Astrocyte (in vitro differentiated cells and primary cell): Measurements from ENCODE around the gene NR5A1. TPM values are rescaled to one million over a fixed set of nuclear protein-coding genes. Genes with fewer than 3 reads are reported as not detected.

Experiments used
- DNase-seq: peaks from one replicate; pipeline ENCODE4 v3.0.0-alpha.2; 2010; ENCODE audit warnings: low read depth
- FAIRE-seq: peaks from 2 replicates; lab custom pipeline; 2011; peaks lifted over from hg19 to GRCh38; lab: Jason Lieb, UNC
- H2AFZ ChIP-seq: 2 replicates; pipeline ENCODE4 v1.6.0; 2012; ENCODE audit warnings: low read depth, low read length, inconsistent platforms
- H3K27ac ChIP-seq: 2 replicates; pipeline ENCODE4 v1.5.1; 2011; ENCODE audit warnings: low read depth, low read length, inconsistent platforms
- H3K27me3 ChIP-seq: 2 replicates; pipeline ENCODE4 v1.6.0; 2011; ENCODE audit warnings: low read length, inconsistent platforms; ENCODE audit not compliant: insufficient read depth
- H3K36me3 ChIP-seq: 2 replicates; pipeline ENCODE4 v1.5.1; 2011; ENCODE audit warnings: low read length, inconsistent platforms; ENCODE audit not compliant: insufficient read depth
- H3K4me1 ChIP-seq: 2 replicates; pipeline ENCODE4 v1.5.1; 2011; ENCODE audit warnings: low read length, inconsistent platforms; ENCODE audit not compliant: insufficient read depth
- H3K4me2 ChIP-seq: 2 replicates; pipeline ENCODE4 v1.6.0; 2012; ENCODE audit warnings: low read length, inconsistent platforms
- H3K4me3 ChIP-seq: 2 replicates; pipeline ENCODE4 v1.5.1; 2011; ENCODE audit warnings: low read depth, mild to moderate bottlenecking, low read length, inconsistent platforms; ENCODE audit not compliant: insufficient read depth
- H3K79me2 ChIP-seq: 2 replicates; pipeline ENCODE4 v1.6.0; 2012; ENCODE audit warnings: mild to moderate bottlenecking, low read length, inconsistent platforms; ENCODE audit not compliant: insufficient read depth
- H3K9ac ChIP-seq: 2 replicates; pipeline ENCODE4 v1.6.0; 2012; ENCODE audit warnings: mild to moderate bottlenecking, low read length, inconsistent platforms
- H3K9me3 ChIP-seq: 2 replicates; pipeline ENCODE4 v1.5.1; 2012; ENCODE audit warnings: low read depth, mild to moderate bottlenecking, low read length, inconsistent platforms; ENCODE audit not compliant: insufficient read depth
- H4K20me1 ChIP-seq: 2 replicates; pipeline ENCODE4 v1.6.0; 2012; ENCODE audit warnings: low read length, inconsistent platforms; ENCODE audit not compliant: insufficient read depth
- H3K27ac Mint-ChIP-seq: one replicate; pipeline ENCODE4 v1.8.0; 2021; ENCODE audit warnings: mild to moderate bottlenecking, mixed read lengths; ENCODE audit not compliant: unreplicated experiment
- H3K27me3 Mint-ChIP-seq: one replicate; pipeline ENCODE4 v1.8.0; 2021; ENCODE audit warnings: low read depth, mixed read lengths; ENCODE audit not compliant: unreplicated experiment
- H3K36me3 Mint-ChIP-seq: one replicate; pipeline ENCODE4 v1.8.0; 2021; ENCODE audit warnings: low read depth, mixed read lengths; ENCODE audit not compliant: unreplicated experiment
- H3K4me1 Mint-ChIP-seq: one replicate; pipeline ENCODE4 v1.8.0; 2021; ENCODE audit warnings: low read depth, mixed read lengths; ENCODE audit not compliant: unreplicated experiment
- H3K4me3 Mint-ChIP-seq: one replicate; pipeline ENCODE4 v1.8.0; 2021; ENCODE audit warnings: mild to moderate bottlenecking, moderate library complexity, mixed read lengths; ENCODE audit not compliant: unreplicated experiment
- H3K9me3 Mint-ChIP-seq: one replicate; pipeline ENCODE4 v1.8.0; 2021; ENCODE audit warnings: mild to moderate bottlenecking, mixed read lengths; ENCODE audit not compliant: unreplicated experiment
- CTCF ChIP-seq: IDR thresholded peaks from 2 replicates; pipeline ENCODE4 v1.5.1; 2011; ENCODE audit warnings: low read depth, mild to moderate bottlenecking, inconsistent platforms, low read length, moderate library complexity; ENCODE audit not compliant: insufficient read depth
- EZH2 ChIP-seq: IDR thresholded peaks from 2 replicates; pipeline ENCODE4 v1.6.1; 2012; ENCODE audit warnings: mild to moderate bottlenecking, low read length, inconsistent platforms; ENCODE audit not compliant: insufficient read depth
- total RNA-seq: library from RNA; stranded (reverse); gene quantifications from 2 replicates; pipeline ENCODE4 v1.2.1, GENCODE V29; 2021

NR5A1 gene
- total RNA-seq, 1 donor from 2014 or later, result not detected

GRCh38 chr9:124443625-124444024 lies 63.6 kb downstream of the NR5A1 start:
- Mint-ChIP-seq H3K9me3 (peaks cover 5% of the 10 kb centered on the region), H3K36me3 (peaks cover 2% of the 10 kb centered on the region), H3K27ac (no peak overlapping the region), H3K4me3 (no peak overlapping the region), H3K4me1 (no peaks in the 10 kb centered on the region), H3K27me3 (peaks cover 13% of the 10 kb centered on the region)
- no peak overlapping the region for H3K9ac ChIP-seq
- FAIRE-seq (no peak), DNase-seq (no peak)
- H3K79me2 ChIP-seq, result no peaks in the 10 kb centered on the region
- no peaks in the 10 kb centered on the region for H3K4me1 ChIP-seq
- no peaks in the 10 kb centered on the region for H4K20me1 ChIP-seq
- no peak overlapping the region for H3K4me2 ChIP-seq
- H3K36me3 ChIP-seq, result no peaks in the 10 kb centered on the region
- H3K27me3 ChIP-seq, result peaks cover 3% of the 10 kb centered on the region
- H3K4me3 ChIP-seq, result no peak overlapping the region
- H3K27ac ChIP-seq, result no peak overlapping the region
- H3K9me3 ChIP-seq, result no peaks in the 10 kb centered on the region
- H2AFZ ChIP-seq, result no peak overlapping the region
- TF ChIP-seq CTCF (no peak), EZH2 (no peak)

GRCh38 chr9:124442826-124443225 lies 64.4 kb downstream of the NR5A1 start:
- H4K20me1 ChIP-seq, result no peaks in the 10 kb centered on the region
- H3K4me1 ChIP-seq, result no peaks in the 10 kb centered on the region
- Mint-ChIP-seq H3K9me3 (peaks cover 3% of the 10 kb centered on the region), H3K36me3 (peaks cover 2% of the 10 kb centered on the region), H3K27me3 (peaks cover 12% of the 10 kb centered on the region), H3K27ac (no peak overlapping the region), H3K4me3 (no peak overlapping the region), H3K4me1 (no peaks in the 10 kb centered on the region)
- no peaks in the 10 kb centered on the region for H3K9me3 ChIP-seq
- no peak overlapping the region for H3K27ac ChIP-seq
- TF ChIP-seq EZH2 (no peak), CTCF (no peak)
- H3K9ac ChIP-seq, result no peak overlapping the region
- H2AFZ ChIP-seq, result no peak overlapping the region
- DNase-seq, result no peak
- no peak overlapping the region for H3K4me2 ChIP-seq
- H3K79me2 ChIP-seq, result no peaks in the 10 kb centered on the region
- H3K36me3 ChIP-seq, result no peaks in the 10 kb centered on the region
- H3K27me3 ChIP-seq, result peaks cover 2% of the 10 kb centered on the region
- H3K4me3 ChIP-seq, result no peak overlapping the region
- no peak for FAIRE-seq

- Histone ChIP-seq H2AFZ (no peak overlapping the region), H3K27ac (no peak overlapping the region), H4K20me1 (no peaks in the 10 kb centered on the region), H3K4me3 (no peak overlapping the region), H3K36me3 (no peaks in the 10 kb centered on the region), H3K9ac (no peak overlapping the region), H3K79me2 (no peaks in the 10 kb centered on the region), H3K4me2 (no peak overlapping the region), H3K4me1 (no peaks in the 10 kb centered on the region), H3K27me3 (no peaks in the 10 kb centered on the region), H3K9me3 (no peaks in the 10 kb centered on the region)
- Mint-ChIP-seq H3K4me3 (no peak overlapping the region), H3K9me3 (peaks cover 3% of the 10 kb centered on the region), H3K27ac (no peak overlapping the region), H3K36me3 (peaks cover 2% of the 10 kb centered on the region), H3K27me3 (peaks cover 12% of the 10 kb centered on the region), H3K4me1 (no peaks in the 10 kb centered on the region)
- no peak for FAIRE-seq
- TF ChIP-seq CTCF, result no peak
- TF ChIP-seq EZH2, result no peak
- DNase-seq, result no peak
These were observed 64.8 kb downstream of the NR5A1 start for GRCh38 chr9:124442379-124442778.
